GM20000 (cell line): ENCODE data around the gene UCK2.

Experiments
- DNase-seq: peaks from one replicate; pipeline ENCODE4 v3.0.0; 2012; ENCODE audit warnings: low spot score
- CTCF ChIP-seq: IDR thresholded peaks from 2 replicates; pipeline ENCODE4 v1.5.1; 2012; ENCODE audit warnings: mild to moderate bottlenecking, control low read depth; ENCODE audit errors: extremely low read depth, missing control alignments

UCK2 gene

GRCh38 chr1:165815725-165816124 lies 11.7 kb upstream of the UCK2 start:
- TF ChIP-seq CTCF, result no peak
- no peak for DNase-seq

- TF ChIP-seq CTCF, result no peak
Measured at GRCh38 chr1:165816157-165816556, 11.3 kb upstream of the UCK2 start.

GRCh38 chr1:165816826-165817497 lies 10.5 kb upstream of the UCK2 start:
- no peak for DNase-seq
- no peak for TF ChIP-seq CTCF

More at GRCh38 chr1:165816157-165816556, 11.3 kb upstream of the UCK2 start:
- DNase-seq, result no peak

GRCh38 chr1:165823552-165824268 lies 3.7 kb upstream of the UCK2 start:
- TF ChIP-seq CTCF, result no peak
- no peak for DNase-seq

GRCh38 chr1:165824269-165824643 lies 3.2 kb upstream of the UCK2 start:
- no peak for TF ChIP-seq CTCF
- no peak for DNase-seq

GRCh38 chr1:165826565-165827267 lies 698 bp upstream of the UCK2 start:
- TF ChIP-seq CTCF, result no peak
- DNase-seq, result no peak

GRCh38 chr1:165828103-165828668 lies 772 bp downstream of the UCK2 start:
- peak; percentile 79 for DNase-seq
- TF ChIP-seq CTCF, result no peak
